HL-60/S4 treated with phorbol 12-myristate 13-acetate at 8.2 ng/mL for 4 days and 3 days (cell line): Measurements from ENCODE around the gene GZMB.
"Not testable (repeated sequence)": the region's sequence is repeated elsewhere in the genome, so short reads cannot be mapped to it uniquely, and the experiment has no call there.

Experiments
- in situ Hi-C: fragments of 300-500 bp; cut with MboI; formaldehyde crosslinking; loops from 2 replicates; pipeline ENCODE4 v1.15.0; 2022; ENCODE audit warnings: low sequenced_read_pairs

GZMB gene

GRCh38 chr14:24634158-24634557, at the start of gene GZMB:
Gene GZMB, minus strand, starts transcription at chr14:24634190. Its CDS starts 30 bp downstream, at chr14:24634160.
- in situ Hi-C loops = no loop called here

GRCh38 chr14:24681056-24681455, 47.1 kb upstream of the GZMB start:
- in situ Hi-C loops = no loop called here

GRCh38 chr14:24680516-24680915, 46.5 kb upstream of the GZMB start:
- in situ Hi-C loops = no loop called here

- in situ Hi-C loops = no loop called here
Measured at GRCh38 chr14:24679248-24679961, 45.4 kb upstream of the GZMB start.

GRCh38 chr14:24678801-24679247, 44.8 kb upstream of the GZMB start:
- in situ Hi-C loops = no loop called here

- in situ Hi-C loops = no loop called here
Measured at GRCh38 chr14:24677956-24678355, 44.0 kb upstream of the GZMB start.

- in situ Hi-C loops = no loop called here
Measured at GRCh38 chr14:24674204-24674970, 40.4 kb upstream of the GZMB start.

- in situ Hi-C loops = no loop called here
Measured at GRCh38 chr14:24673534-24674203, 39.7 kb upstream of the GZMB start.

GRCh38 chr14:24673059-24673458, 39.1 kb upstream of the GZMB start:
- in situ Hi-C loops = no loop called here

- in situ Hi-C loops = no loop called here
Measured at GRCh38 chr14:24670594-24670993, 36.6 kb upstream of the GZMB start.

- in situ Hi-C loops = no loop called here
Measured at GRCh38 chr14:24669651-24670050, 35.7 kb upstream of the GZMB start.

GRCh38 chr14:24665440-24665991, 31.5 kb upstream of the GZMB start:
- in situ Hi-C loops = no loop called here

- in situ Hi-C loops = no loop called here
Measured at GRCh38 chr14:24664366-24664765, 30.4 kb upstream of the GZMB start.

- in situ Hi-C loops = no loop called here
Measured at GRCh38 chr14:24662753-24663152, 28.8 kb upstream of the GZMB start.

- in situ Hi-C loops = no loop called here
Measured at GRCh38 chr14:24659916-24660570, 26.1 kb upstream of the GZMB start.

- in situ Hi-C loops = not testable (repeated sequence)
Measured at GRCh38 chr14:24648361-24648760, 14.4 kb upstream of the GZMB start.

- in situ Hi-C loops = no loop called here
Measured at GRCh38 chr14:24639905-24640304, 5.9 kb upstream of the GZMB start.

GRCh38 chr14:24639270-24639669, 5.3 kb upstream of the GZMB start:
- in situ Hi-C loops = no loop called here

- in situ Hi-C loops = no loop called here
Measured at GRCh38 chr14:24633353-24633752, 637 bp downstream of the GZMB start.

GRCh38 chr14:24632761-24633160, 1.2 kb downstream of the GZMB start:
- in situ Hi-C loops = no loop called here

- in situ Hi-C loops = no loop called here
Measured at GRCh38 chr14:24632336-24632735, 1.7 kb downstream of the GZMB start.
